Measurements from ENCODE around the gene TXNDC8.

Gene TXNDC8

DNA sequence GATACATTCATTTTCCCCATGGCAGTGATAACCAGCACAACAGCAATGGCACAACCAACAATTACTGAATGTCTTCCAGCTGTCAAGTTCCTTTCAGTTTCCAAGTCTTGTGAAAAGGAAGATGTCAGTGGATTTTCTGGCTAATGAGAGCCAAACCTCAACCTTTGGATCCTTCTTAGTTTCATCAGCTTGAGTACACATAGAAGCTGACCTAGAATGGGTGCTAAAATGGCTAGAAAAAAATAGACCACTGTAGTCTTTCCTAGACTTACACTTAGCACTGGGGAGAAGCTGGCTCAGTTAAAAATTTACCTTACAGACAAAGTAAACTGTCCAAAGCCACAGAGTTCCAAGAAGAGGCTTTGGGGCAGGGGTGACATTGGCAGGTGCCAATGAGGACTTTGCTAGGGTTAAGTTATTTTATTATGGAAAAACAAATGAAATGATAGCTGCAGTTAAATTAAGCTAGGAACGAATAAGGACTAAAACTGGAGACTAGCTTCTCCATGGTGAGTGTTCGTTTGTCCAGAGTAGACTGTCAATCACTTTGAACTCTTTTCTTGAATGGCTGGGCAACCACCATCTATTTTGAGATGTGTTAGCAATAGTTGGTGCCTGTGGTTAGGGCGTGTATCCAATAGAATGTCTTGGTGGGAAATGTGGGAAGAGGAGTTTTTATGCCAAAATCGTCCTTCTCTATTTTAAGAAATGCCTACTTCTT lies 55.5 kb downstream of the TXNDC8 start:
- Histone ChIP-seq H3K27ac (ENCODE audit: low read depth, low read length) (no peak overlapping the region), H3K27me3 (ENCODE audit: control insufficient read depth, low read length) (peaks cover 4% of the 10 kb centered on the region; the same call in 1 of the 2 replicates), H3K4me3 (ENCODE audit: low read length) (no peak overlapping the region), H3K36me3 (ENCODE audit: control insufficient read depth, low read length) (no peaks in the 10 kb centered on the region), H3K9me3 (ENCODE audit: control insufficient read depth, insufficient read depth, low read length) (no peaks in the 10 kb centered on the region), H3K4me2 (ENCODE audit: low read length) (no peak overlapping the region), H4K20me1 (ENCODE audit: control insufficient read depth, insufficient read depth, low read depth, low read length) (no peaks in the 10 kb centered on the region), H3K79me2 (ENCODE audit: control insufficient read depth, low read length) (no peaks in the 10 kb centered on the region), H3K4me1 (ENCODE audit: control insufficient read depth, low read length) (no peaks in the 10 kb centered on the region), H3F3A (ENCODE audit: control insufficient read depth, insufficient read depth) (no peaks in the 10 kb centered on the region), H3K9me2 (replicated peaks; ENCODE audit: control insufficient read depth, low read length) (no peaks in the 10 kb centered on the region)
- TF ChIP-seq EZH2phosphoT487 (IDR thresholded peaks at IDR 0.05; ENCODE audit: borderline replicate concordance, low read length), result no peak
- TF ChIP-seq, protein P1, sequence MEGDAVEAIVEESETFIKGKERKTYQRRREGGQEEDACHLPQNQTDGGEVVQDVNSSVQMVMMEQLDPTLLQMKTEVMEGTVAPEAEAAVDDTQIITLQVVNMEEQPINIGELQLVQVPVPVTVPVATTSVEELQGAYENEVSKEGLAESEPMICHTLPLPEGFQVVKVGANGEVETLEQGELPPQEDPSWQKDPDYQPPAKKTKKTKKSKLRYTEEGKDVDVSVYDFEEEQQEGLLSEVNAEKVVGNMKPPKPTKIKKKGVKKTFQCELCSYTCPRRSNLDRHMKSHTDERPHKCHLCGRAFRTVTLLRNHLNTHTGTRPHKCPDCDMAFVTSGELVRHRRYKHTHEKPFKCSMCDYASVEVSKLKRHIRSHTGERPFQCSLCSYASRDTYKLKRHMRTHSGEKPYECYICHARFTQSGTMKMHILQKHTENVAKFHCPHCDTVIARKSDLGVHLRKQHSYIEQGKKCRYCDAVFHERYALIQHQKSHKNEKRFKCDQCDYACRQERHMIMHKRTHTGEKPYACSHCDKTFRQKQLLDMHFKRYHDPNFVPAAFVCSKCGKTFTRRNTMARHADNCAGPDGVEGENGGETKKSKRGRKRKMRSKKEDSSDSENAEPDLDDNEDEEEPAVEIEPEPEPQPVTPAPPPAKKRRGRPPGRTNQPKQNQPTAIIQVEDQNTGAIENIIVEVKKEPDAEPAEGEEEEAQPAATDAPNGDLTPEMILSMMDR (IDR thresholded peaks at IDR 0.05; ENCODE audit: low read depth, low read length, poor library complexity, severe bottlenecking), result no peak

DNA sequence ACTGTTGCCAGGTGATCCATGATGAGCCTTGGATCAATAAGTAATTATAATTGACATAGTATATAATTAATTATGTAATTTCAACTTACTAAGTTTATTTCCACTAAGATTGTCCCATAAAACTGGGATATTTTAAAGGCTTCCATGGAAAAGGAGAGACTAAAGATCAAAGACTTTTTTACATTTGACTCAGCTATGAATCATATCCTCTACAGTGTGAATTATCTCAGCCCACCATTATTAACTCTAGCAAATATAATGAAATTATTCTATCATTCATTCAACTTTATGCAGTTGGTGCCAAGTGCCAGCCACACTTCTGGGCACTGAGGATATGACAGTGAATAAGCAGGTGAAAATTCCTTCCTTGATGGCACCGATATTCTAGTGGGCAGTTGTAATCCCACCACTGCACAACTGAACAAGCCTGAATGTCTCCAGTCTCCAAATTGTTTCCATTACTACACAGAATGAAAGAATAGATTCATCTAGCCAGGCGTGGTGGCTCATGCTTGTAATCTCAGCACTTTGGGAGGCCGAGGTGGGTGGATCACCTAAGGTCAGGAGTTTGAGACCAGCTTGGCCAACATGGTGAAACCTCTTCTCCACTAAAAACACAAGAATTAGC lies 59.5 kb downstream of the TXNDC8 start:
- no peaks in the 10 kb centered on the region for H4K20me1 ChIP-seq (ENCODE audit: control insufficient read depth, insufficient read depth, low read depth, low read length)
- H3K36me3 ChIP-seq (ENCODE audit: control insufficient read depth, low read length), result no peaks in the 10 kb centered on the region
- H3K4me1 ChIP-seq (ENCODE audit: control insufficient read depth, low read length), result no peaks in the 10 kb centered on the region
- peaks cover 8% of the 10 kb centered on the region for H3K27me3 ChIP-seq (ENCODE audit: control insufficient read depth, low read length)
- no peak overlapping the region for H3K27ac ChIP-seq (ENCODE audit: low read depth, low read length)
- H3K4me3 ChIP-seq (ENCODE audit: low read length), result no peak overlapping the region
- no peaks in the 10 kb centered on the region for H3K9me3 ChIP-seq (ENCODE audit: control insufficient read depth, insufficient read depth, low read length)
- H3K79me2 ChIP-seq (ENCODE audit: control insufficient read depth, low read length), result no peaks in the 10 kb centered on the region
- TF ChIP-seq, protein P1 (IDR thresholded peaks at IDR 0.05; ENCODE audit: low read depth, low read length, poor library complexity, severe bottlenecking), result no peak
- TF ChIP-seq EZH2phosphoT487 (IDR thresholded peaks at IDR 0.05; ENCODE audit: borderline replicate concordance, low read length), result no peak
- H3F3A ChIP-seq (ENCODE audit: control insufficient read depth, insufficient read depth), result no peaks in the 10 kb centered on the region
- no peak overlapping the region for H3K4me2 ChIP-seq (ENCODE audit: low read length)
- no peaks in the 10 kb centered on the region for H3K9me2 ChIP-seq (replicated peaks; ENCODE audit: control insufficient read depth, low read length)

- Histone ChIP-seq H3K4me3 (ENCODE audit: low read length) (no peak overlapping the region), H3K9me3 (ENCODE audit: control insufficient read depth, insufficient read depth, low read length) (no peaks in the 10 kb centered on the region), H3K9me2 (replicated peaks; ENCODE audit: control insufficient read depth, low read length) (no peaks in the 10 kb centered on the region), H3K79me2 (ENCODE audit: control insufficient read depth, low read length) (no peaks in the 10 kb centered on the region), H4K20me1 (ENCODE audit: control insufficient read depth, insufficient read depth, low read depth, low read length) (no peaks in the 10 kb centered on the region), H3K36me3 (ENCODE audit: control insufficient read depth, low read length) (no peaks in the 10 kb centered on the region), H3F3A (ENCODE audit: control insufficient read depth, insufficient read depth) (no peaks in the 10 kb centered on the region), H3K4me2 (ENCODE audit: low read length) (no peak overlapping the region), H3K27ac (ENCODE audit: low read depth, low read length) (no peak overlapping the region), H3K4me1 (ENCODE audit: control insufficient read depth, low read length) (no peaks in the 10 kb centered on the region), H3K27me3 (ENCODE audit: control insufficient read depth, low read length) (peaks cover 13% of the 10 kb centered on the region)
- TF ChIP-seq EZH2phosphoT487 (IDR thresholded peaks at IDR 0.05; ENCODE audit: borderline replicate concordance, low read length), result no peak
- TF ChIP-seq, protein P1 (IDR thresholded peaks at IDR 0.05; ENCODE audit: low read depth, low read length, poor library complexity, severe bottlenecking), result no peak
Measured at GRCh38 chr9:110276781-110277180, 60.9 kb downstream of the TXNDC8 start.
